ENCODE measurements around the gene RALGAPA2. TPM values are rescaled to one million over a fixed set of nuclear protein-coding genes. Genes with fewer than 3 reads are reported as not detected.

RALGAPA2 gene
- total and polyA plus RNA-seq, 2 donors from 2014 or later = 5.9 to 66.7 TPM

- Histone ChIP-seq H3K4me1 (ENCODE audit: control insufficient read depth in 2 of 3, insufficient read depth in 2 of 3, low read depth in 1 of 3, low read length in 3 of 3) (no peaks in the 10 kb centered on the region), H3K27me3 (ENCODE audit: control insufficient read depth, insufficient read depth, low read length) (no peaks in the 10 kb centered on the region), H3K36me3 (ENCODE audit: control insufficient read depth in 2 of 3, insufficient read depth in 3 of 3, low read length in 3 of 3) (no peaks in the 10 kb centered on the region), H3K4me3 (ENCODE audit: low read length in 3 of 3) (no peak overlapping the region), H3K27ac (ENCODE audit: low read depth in 2 of 2, low read length in 2 of 2) (no peak overlapping the region), H3K9ac (ENCODE audit: low read length in 3 of 3) (no peak overlapping the region), H3K9me3 (ENCODE audit: control insufficient read depth in 2 of 3, insufficient read depth in 1 of 3, low read length in 3 of 3) (peaks cover 0 to 4% (median 2%) of the 10 kb centered on the region in 3 donors)
- no peak for DNase-seq
- TF ChIP-seq CTCF (IDR thresholded peaks at IDR 0.05; ENCODE audit: borderline replicate concordance, extremely low read depth, insufficient read depth) = no peak
- intact Hi-C loops (cut with DNase I) = no loop called here
- FAIRE-seq = no peak
Measured at GRCh38 chr20:20344476-20344875, 368.0 kb downstream of the RALGAPA2 start.

GRCh38 chr20:20343932-20344331, 368.5 kb downstream of the RALGAPA2 start:
- intact Hi-C loops (cut with DNase I) = no loop called here
- Histone ChIP-seq H3K27ac (ENCODE audit: low read depth in 2 of 2, low read length in 2 of 2) (no peak overlapping the region), H3K4me3 (ENCODE audit: low read length in 3 of 3) (no peak overlapping the region), H3K9me3 (ENCODE audit: control insufficient read depth in 2 of 3, insufficient read depth in 1 of 3, low read length in 3 of 3) (peaks cover 0 to 4% (median 2%) of the 10 kb centered on the region in 3 donors), H3K36me3 (ENCODE audit: control insufficient read depth in 2 of 3, insufficient read depth in 3 of 3, low read length in 3 of 3) (no peaks in the 10 kb centered on the region), H3K4me1 (ENCODE audit: control insufficient read depth in 2 of 3, insufficient read depth in 2 of 3, low read depth in 1 of 3, low read length in 3 of 3) (no peaks in the 10 kb centered on the region), H3K27me3 (ENCODE audit: control insufficient read depth, insufficient read depth, low read length) (no peaks in the 10 kb centered on the region), H3K9ac (ENCODE audit: low read length in 3 of 3) (no peak overlapping the region)
- DNase-seq = no peak
- no peak for TF ChIP-seq CTCF (IDR thresholded peaks at IDR 0.05; ENCODE audit: borderline replicate concordance, extremely low read depth, insufficient read depth)
- FAIRE-seq = no peak

Data from kidney (tissue), 14 donors.